Measurements from ENCODE around the gene STRAP. TPM values are rescaled to one million over a fixed set of nuclear protein-coding genes. Genes with fewer than 3 reads are reported as not detected.

STRAP gene
- total and polyA plus RNA-seq, 10 of the 15 experiments (the other 5 are each of a cell fraction or from before 2014, with no cell fraction given) = 64.3 to 281 (median 119) TPM

GRCh38 chr12:15936751-15937150 is 54.6 kb downstream of the STRAP start:
- no peaks in the 10 kb centered on the region for H3K4me1 ChIP-seq (ENCODE audit: control insufficient read depth, insufficient read depth, low read length)
- DNase-seq (ENCODE audit: low read depth, low spot score) (no peak), ATAC-seq (no peak), FAIRE-seq (no peak)
- TF ChIP-seq HCFC1 (IDR thresholded peaks at IDR 0.05; ENCODE audit: low read length) (no peak), MLLT1 (IDR thresholded peaks at IDR 0.05) (no peak), BMI1 (IDR thresholded peaks at IDR 0.05; ENCODE audit: borderline replicate concordance) (no peak), SMAD1 (IDR thresholded peaks at IDR 0.05; ENCODE audit: low read depth, partially characterized antibody) (no peak), DPF2 (IDR thresholded peaks at IDR 0.05) (no peak), GABPA (IDR thresholded peaks at IDR 0.05; ENCODE audit: low read depth) (no peak), TAF1 (IDR thresholded peaks at IDR 0.05; ENCODE audit: borderline replicate concordance, low read depth, low read length) (no peak), NFXL1 (IDR thresholded peaks at IDR 0.05; ENCODE audit: borderline replicate concordance) (no peak), SREBF1 (IDR thresholded peaks at IDR 0.05; ENCODE audit: low read length) (no peak), CHD4 (IDR thresholded peaks at IDR 0.05) (no peak), SMC3 (IDR thresholded peaks at IDR 0.05; ENCODE audit: borderline replicate concordance, low read length) (no peak)
- TF ChIP-seq, protein P1, sequence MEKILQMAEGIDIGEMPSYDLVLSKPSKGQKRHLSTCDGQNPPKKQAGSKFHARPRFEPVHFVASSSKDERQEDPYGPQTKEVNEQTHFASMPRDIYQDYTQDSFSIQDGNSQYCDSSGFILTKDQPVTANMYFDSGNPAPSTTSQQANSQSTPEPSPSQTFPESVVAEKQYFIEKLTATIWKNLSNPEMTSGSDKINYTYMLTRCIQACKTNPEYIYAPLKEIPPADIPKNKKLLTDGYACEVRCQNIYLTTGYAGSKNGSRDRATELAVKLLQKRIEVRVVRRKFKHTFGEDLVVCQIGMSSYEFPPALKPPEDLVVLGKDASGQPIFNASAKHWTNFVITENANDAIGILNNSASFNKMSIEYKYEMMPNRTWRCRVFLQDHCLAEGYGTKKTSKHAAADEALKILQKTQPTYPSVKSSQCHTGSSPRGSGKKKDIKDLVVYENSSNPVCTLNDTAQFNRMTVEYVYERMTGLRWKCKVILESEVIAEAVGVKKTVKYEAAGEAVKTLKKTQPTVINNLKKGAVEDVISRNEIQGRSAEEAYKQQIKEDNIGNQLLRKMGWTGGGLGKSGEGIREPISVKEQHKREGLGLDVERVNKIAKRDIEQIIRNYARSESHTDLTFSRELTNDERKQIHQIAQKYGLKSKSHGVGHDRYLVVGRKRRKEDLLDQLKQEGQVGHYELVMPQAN (conservative IDR thresholded peaks at IDR 0.05) = no peak
- TF ChIP-seq, protein P2, sequence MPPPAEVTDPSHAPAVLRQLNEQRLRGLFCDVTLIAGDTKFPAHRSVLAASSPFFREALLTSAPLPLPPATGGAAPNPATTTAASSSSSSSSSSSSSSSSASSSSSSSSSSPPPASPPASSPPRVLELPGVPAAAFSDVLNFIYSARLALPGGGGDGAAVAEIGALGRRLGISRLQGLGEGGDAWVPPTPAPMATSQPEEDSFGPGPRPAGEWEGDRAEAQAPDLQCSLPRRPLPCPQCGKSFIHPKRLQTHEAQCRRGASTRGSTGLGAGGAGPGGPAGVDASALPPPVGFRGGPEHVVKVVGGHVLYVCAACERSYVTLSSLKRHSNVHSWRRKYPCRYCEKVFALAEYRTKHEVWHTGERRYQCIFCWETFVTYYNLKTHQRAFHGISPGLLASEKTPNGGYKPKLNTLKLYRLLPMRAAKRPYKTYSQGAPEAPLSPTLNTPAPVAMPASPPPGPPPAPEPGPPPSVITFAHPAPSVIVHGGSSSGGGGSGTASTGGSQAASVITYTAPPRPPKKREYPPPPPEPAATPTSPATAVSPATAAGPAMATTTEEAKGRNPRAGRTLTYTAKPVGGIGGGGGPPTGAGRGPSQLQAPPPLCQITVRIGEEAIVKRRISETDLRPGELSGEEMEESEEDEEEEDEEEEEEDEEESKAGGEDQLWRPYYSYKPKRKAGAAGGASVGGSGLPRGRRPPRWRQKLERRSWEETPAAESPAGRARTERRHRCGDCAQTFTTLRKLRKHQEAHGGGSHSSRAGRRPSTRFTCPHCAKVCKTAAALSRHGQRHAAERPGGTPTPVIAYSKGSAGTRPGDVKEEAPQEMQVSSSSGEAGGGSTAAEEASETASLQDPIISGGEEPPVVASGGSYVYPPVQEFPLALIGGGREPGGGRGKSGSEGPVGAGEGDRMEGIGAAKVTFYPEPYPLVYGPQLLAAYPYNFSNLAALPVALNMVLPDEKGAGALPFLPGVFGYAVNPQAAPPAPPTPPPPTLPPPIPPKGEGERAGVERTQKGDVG (CRISPR knock-in tag; IDR thresholded peaks at IDR 0.05) = no peak
- peaks cover 5% of the 10 kb centered on the region for H3K9me3 ChIP-seq (replicated peaks; ENCODE audit: control insufficient read depth, insufficient read depth, low read length)
- H3K4me3 ChIP-seq = no peak overlapping the region
- H3K4me2 ChIP-seq (ENCODE audit: control insufficient read depth, insufficient read depth) = no peak overlapping the region
- ChIA-PET CTCF (no interaction called here), SMC1A (ENCODE audit: uncharacterized antibody, unreplicated experiment) (no interaction called here), POLR2A (no interaction called here), RAD21 (ENCODE audit: unreplicated experiment) (no interaction called here)
- no peaks in the 10 kb centered on the region; the same call in 1 of the 2 replicates for H3K79me2 ChIP-seq (ENCODE audit: control insufficient read depth, insufficient read depth, low read length)
- BruUV-seq (replicated peaks) = no TSS peak
- H3K27me3 ChIP-seq (replicated peaks in 1 of 2; ENCODE audit: control insufficient read depth in 2 of 2, insufficient read depth in 2 of 2, low read length in 1 of 2) = no peaks in the 10 kb centered on the region
- 80% methylated on average over 3 of the region's 3 CpGs for WGBS (ENCODE audit: insufficient coverage, insufficient replicate concordance, low lambda C conversion rate, missing lambda C conversion rate)
- in situ Hi-C loops (cut with MboI) (no loop called here), intact Hi-C loops (cut with micrococcal nuclease; ENCODE audit: unreplicated experiment) (no loop called here)
- no peak overlapping the region for H2AFZ ChIP-seq (ENCODE audit: control insufficient read depth, low read depth, low read length)
- no peaks in the 10 kb centered on the region for H4K20me1 ChIP-seq (ENCODE audit: control insufficient read depth, insufficient read depth)
- no peak overlapping the region for H3K9ac ChIP-seq (ENCODE audit: control insufficient read depth, insufficient read depth, low read length)
- peaks cover 0 to 3% of the 10 kb centered on the region in 2 experiments; a peak in 1 of 4 replicates for H3K36me3 ChIP-seq (ENCODE audit: control insufficient read depth in 2 of 2, insufficient read depth in 2 of 2, low read length in 1 of 2)
- H3K27ac ChIP-seq (ENCODE audit: control insufficient read depth, insufficient read depth) = no peak overlapping the region

All from GM12878 (cell line).